Measurements from ENCODE around the gene CCDC192.

GRCh38 chr5:127839496-127840197 is 136.5 kb downstream of the CCDC192 start:
- TF ChIP-seq CTCF (IDR thresholded peaks at IDR 0.05) (no peak), POLR2A (IDR thresholded peaks at IDR 0.05) (no peak)
